Activated naive CD4-positive, alpha-beta T cell treated with anti-CD3 and anti-CD28 coated beads, Interleukin-2, amount 10 ng/mL, durations not matched to agents 7 days and 5 days (primary cell): ENCODE measurements around the gene NSFL1C.

Experiments
- CTCF ChIA-PET: fragments of 350-600 bp; sonication (Branson Sonifier 250); formaldehyde crosslinking; loops from one replicate; lab custom pipeline; 2021; ENCODE audit warnings: antibody characterized with exemption; lab: Charles Lee
- DNase-seq: peaks from one replicate; pipeline ENCODE4 v3.0.0-alpha.2; 2020
- H3K27ac Mint-ChIP-seq: one replicate; pipeline ENCODE4 v1.8.0; 2021; ENCODE audit warnings: mild to moderate bottlenecking, moderate library complexity, mixed read lengths
- H3K27me3 Mint-ChIP-seq: one replicate; pipeline ENCODE4 v1.8.0; 2021; ENCODE audit warnings: mild to moderate bottlenecking, mixed read lengths
- H3K36me3 Mint-ChIP-seq: one replicate; pipeline ENCODE4 v1.8.0; 2021; ENCODE audit warnings: mixed read lengths
- H3K4me1 Mint-ChIP-seq: one replicate; pipeline ENCODE4 v1.8.0; 2021; ENCODE audit warnings: mixed read lengths
- H3K4me3 Mint-ChIP-seq: one replicate; pipeline ENCODE4 v1.8.0; 2021; ENCODE audit warnings: mild to moderate bottlenecking, moderate library complexity, mixed read lengths
- H3K9me3 Mint-ChIP-seq: one replicate; pipeline ENCODE4 v1.8.0; 2021; ENCODE audit warnings: mixed read lengths

NSFL1C gene

GRCh38 chr20:1394686-1395085 lies 72.0 kb downstream of the NSFL1C start:
- Mint-ChIP-seq H3K27ac (no peak overlapping the region), H3K27me3 (peaks cover 27% of the 10 kb centered on the region), H3K36me3 (peaks cover 22% of the 10 kb centered on the region), H3K9me3 (peaks cover 15% of the 10 kb centered on the region), H3K4me1 (peaks cover 53% of the 10 kb centered on the region), H3K4me3 (no peak overlapping the region)
- CTCF ChIA-PET = interaction anchor here (3.4 kb wide), 1 partner anchor 42 kb away, joined by 11 read pairs; no protein-coding TSS in a partner anchor
- no peak for DNase-seq

- Mint-ChIP-seq H3K27me3 (peaks cover 27% of the 10 kb centered on the region), H3K36me3 (peaks cover 28% of the 10 kb centered on the region), H3K9me3 (peaks cover 15% of the 10 kb centered on the region), H3K4me1 (peaks cover 65% of the 10 kb centered on the region), H3K27ac (peak overlapping the region; percentile 92), H3K4me3 (peak overlapping the region; percentile 86)
- CTCF ChIA-PET = interaction anchor here (1.7 to 3.4 kb wide), 3 partner anchors 10 to 81 kb away, joined by 6 to 11 read pairs (median 7); no protein-coding TSS in a partner anchor
- DNase-seq = no peak
Observed at GRCh38 chr20:1393507-1393882, 73.2 kb downstream of the NSFL1C start.

DNA sequence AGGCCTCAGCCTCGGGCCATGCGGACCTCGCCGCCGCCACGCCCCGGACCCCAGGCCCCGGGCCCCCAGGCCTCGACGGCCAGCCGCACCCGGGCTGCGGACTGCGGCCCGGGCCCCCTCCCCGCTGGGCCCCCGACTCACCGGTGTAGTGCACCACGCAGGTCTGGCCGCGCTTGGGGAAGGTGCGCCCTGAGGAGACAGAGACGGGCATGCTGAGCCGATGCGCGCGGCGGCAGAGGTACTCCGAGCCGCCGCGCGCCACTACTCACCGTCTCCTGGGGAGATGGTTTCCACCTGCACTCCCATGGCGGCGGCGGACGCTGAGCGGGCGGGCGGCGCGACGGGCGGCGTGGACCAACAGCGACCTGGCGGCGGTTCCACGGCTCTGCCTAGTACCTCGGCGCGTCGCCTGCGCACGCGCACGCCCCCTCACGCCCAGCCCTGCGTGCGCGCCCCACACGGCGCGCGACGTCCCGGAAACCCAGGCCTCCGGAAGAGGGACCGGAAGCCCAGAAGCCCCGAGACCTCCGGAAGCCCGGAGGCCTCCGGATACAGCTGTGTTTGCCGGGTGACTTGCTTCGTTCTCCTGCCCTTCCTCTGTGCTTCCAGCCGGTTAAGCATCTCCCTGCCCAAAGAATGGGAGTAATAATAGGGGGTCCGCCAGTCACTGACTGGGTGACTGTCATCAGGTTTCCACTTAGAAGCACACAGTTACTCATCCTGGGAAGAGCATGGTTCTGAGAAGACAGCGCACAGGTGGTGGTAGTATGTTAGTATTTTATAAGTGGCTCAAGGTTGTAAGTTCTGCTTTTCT lies 73.7 kb downstream of the NSFL1C start, which contains the start of gene FKBP1A:
FKBP1A (minus strand) TSS at position 362 of the 814 bp plus-strand sequence; CDS start at position 306, 56 bp downstream.
- Mint-ChIP-seq H3K27me3 (peaks cover 27% of the 10 kb centered on the region), H3K9me3 (peaks cover 15% of the 10 kb centered on the region), H3K36me3 (peaks cover 31% of the 10 kb centered on the region), H3K4me1 (peaks cover 71% of the 10 kb centered on the region), H3K4me3 (peak within 1 kb of the TSS; percentile 92), H3K27ac (peak within 1 kb of the TSS; percentile 92)
- CTCF ChIA-PET = interaction anchor here (1.0 to 3.4 kb wide), 5 partner anchors 9 to 80 kb away, joined by 3 to 11 read pairs (median 6); no protein-coding TSS in a partner anchor
- peak; percentile 93 for DNase-seq

DNA sequence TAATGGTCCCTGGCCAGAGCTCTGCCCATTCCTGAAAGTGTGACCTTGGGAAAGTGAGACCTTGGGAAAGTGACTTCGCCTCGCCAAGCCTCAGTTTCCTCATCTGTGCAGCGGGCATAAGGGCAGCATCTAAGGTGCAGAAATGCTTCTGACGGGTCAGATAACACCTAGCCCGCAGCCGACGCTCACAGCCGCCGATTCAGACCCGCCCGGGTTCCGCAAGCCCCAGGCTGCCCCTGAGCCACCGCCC lies 74.3 kb downstream of the NSFL1C start:
- H3K9me3 Mint-ChIP-seq = peaks cover 14% of the 10 kb centered on the region
- no peak for DNase-seq
- H3K4me3 Mint-ChIP-seq = peak overlapping the region; percentile 92
- peaks cover 26% of the 10 kb centered on the region for H3K27me3 Mint-ChIP-seq
- H3K4me1 Mint-ChIP-seq = peaks cover 74% of the 10 kb centered on the region
- CTCF ChIA-PET = interaction anchor here (0.6 to 1.9 kb wide), 11 partner anchors 8 to 378 kb away, joined by 3 to 8 read pairs (median 4); no protein-coding TSS in a partner anchor
- H3K27ac Mint-ChIP-seq = peak overlapping the region; percentile 87
- H3K36me3 Mint-ChIP-seq = peaks cover 33% of the 10 kb centered on the region
